CD14-positive monocyte (primary cell): ENCODE measurements around the gene TNIP1. TPM values are rescaled to one million over a fixed set of nuclear protein-coding genes. Genes with fewer than 3 reads are reported as not detected.

Experiments
- DNase-seq, 3 donors: peaks; one replicate each; pipeline ENCODE4 v3.0.0-alpha.2; 2011 to 2022
- H2AFZ ChIP-seq: 2 replicates; pipeline ENCODE4 v1.6.0; 2012; ENCODE audit warnings: mild to moderate bottlenecking, low read depth, low read length, inconsistent platforms; ENCODE audit not compliant: insufficient read depth, poor library complexity, severe bottlenecking
- H3K27ac ChIP-seq, 2 donors: 1 replicate in 1 of 2; 2 replicates in 1 of 2; pipeline ENCODE4 v1.5.1; 2012 to 2013; ENCODE audit warnings: low read length in 2 of 2, control low read depth in 1 of 2, inconsistent platforms in 1 of 2, low read depth in 1 of 2, mild to moderate bottlenecking in 1 of 2
- H3K27me3 ChIP-seq, 2 donors: one replicate each; pipeline versions ENCODE4 v1.6.0 to v1.6.1; 2011 to 2013; ENCODE audit warnings: low read length in 2 of 2; ENCODE audit not compliant: control insufficient read depth in 2 of 2, insufficient read depth in 2 of 2
- H3K36me3 ChIP-seq, 2 donors: replicated peaks in 1 of 2; 1 replicate in 1 of 2; 2 replicates in 1 of 2; pipeline versions ENCODE4 v1.5.1 to v1.6.1; 2012 to 2013; ENCODE audit warnings: low read length in 2 of 2, control low read depth in 1 of 2, inconsistent platforms in 1 of 2, mild to moderate bottlenecking in 1 of 2; ENCODE audit not compliant: insufficient read depth in 2 of 2, control insufficient read depth in 1 of 2
- H3K4me1 ChIP-seq, 2 donors: 1 replicate in 1 of 2; 2 replicates in 1 of 2; pipeline versions ENCODE4 v1.5.1 to v1.6.1; 2012 to 2013; ENCODE audit warnings: low read length in 2 of 2, control low read depth in 1 of 2, inconsistent platforms in 1 of 2, mild to moderate bottlenecking in 1 of 2, moderate library complexity in 1 of 2; ENCODE audit not compliant: insufficient read depth in 2 of 2, control insufficient read depth in 1 of 2
- H3K4me2 ChIP-seq: replicated peaks from 2 replicates; pipeline ENCODE3; 2012; ENCODE audit warnings: low read length, moderate library complexity, mild to moderate bottlenecking; ENCODE audit not compliant: poor library complexity, severe bottlenecking; ENCODE audit errors: extremely low read depth
- H3K4me3 ChIP-seq, 3 experiments: fragments of 200-600 bp in 1 of 3; sonication (generic) in 1 of 3; replicated peaks in 1 of 3; 1 replicate in 2 of 3; 2 replicates in 1 of 3; pipeline ENCODE4 v1.5.1; 2011 to 2013; ENCODE audit warnings: low read length in 3 of 3, mild to moderate bottlenecking in 3 of 3, control low read depth in 2 of 3, low read depth in 2 of 3, inconsistent platforms in 1 of 3, moderate library complexity in 1 of 3
- H3K79me2 ChIP-seq: 2 replicates; pipeline ENCODE4 v1.6.0; 2012; ENCODE audit warnings: mild to moderate bottlenecking, control low read depth, inconsistent platforms, low read length, moderate library complexity; ENCODE audit not compliant: insufficient read depth
- H3K9ac ChIP-seq: 2 replicates; pipeline ENCODE4 v1.6.0; 2017; ENCODE audit warnings: low read length, mild to moderate bottlenecking; ENCODE audit not compliant: insufficient read depth, poor library complexity, severe bottlenecking
- H3K9me3 ChIP-seq, 2 donors: replicated peaks in 1 of 2; 1 replicate in 1 of 2; 2 replicates in 1 of 2; pipeline versions ENCODE4 v1.5.1 to v1.6.1; 2012 to 2013; ENCODE audit warnings: low read length in 2 of 2, control low read depth in 1 of 2; ENCODE audit not compliant: control insufficient read depth in 1 of 2, insufficient read depth in 1 of 2
- H4K20me1 ChIP-seq: 2 replicates; pipeline ENCODE4 v1.6.0; 2012; ENCODE audit warnings: mild to moderate bottlenecking, low read length, control low read depth, moderate library complexity; ENCODE audit not compliant: insufficient read depth
- H3K27ac Mint-ChIP-seq, 7 donors: one replicate each; pipeline ENCODE4 v1.8.0; 2020; ENCODE audit warnings: mild to moderate bottlenecking in 7 of 7, mixed read lengths in 7 of 7, moderate library complexity in 6 of 7, inconsistent platforms in 2 of 7
- H3K27me3 Mint-ChIP-seq, 3 donors: one replicate each; pipeline ENCODE4 v1.8.0; 2021 to 2022; ENCODE audit warnings: low read depth in 3 of 3, mild to moderate bottlenecking in 3 of 3, mixed read lengths in 3 of 3, moderate library complexity in 3 of 3, inconsistent platforms in 1 of 3
- H3K36me3 Mint-ChIP-seq, 2 donors: one replicate each; pipeline ENCODE4 v1.8.0; 2020; ENCODE audit warnings: mixed read lengths in 2 of 2, inconsistent platforms in 1 of 2, mild to moderate bottlenecking in 1 of 2
- H3K4me1 Mint-ChIP-seq: one replicate; pipeline ENCODE4 v1.8.0; 2020; ENCODE audit warnings: mild to moderate bottlenecking, mixed read lengths
- H3K4me3 Mint-ChIP-seq, 2 donors: one replicate each; pipeline ENCODE4 v1.8.0; 2020; ENCODE audit warnings: mild to moderate bottlenecking in 2 of 2, mixed read lengths in 2 of 2, moderate library complexity in 1 of 2
- H3K9me3 Mint-ChIP-seq, 7 donors: one replicate each; pipeline ENCODE4 v1.8.0; 2020 to 2022; ENCODE audit warnings: mixed read lengths in 7 of 7, mild to moderate bottlenecking in 6 of 7, moderate library complexity in 6 of 7, inconsistent platforms in 2 of 7
- CTCF ChIP-seq: fragments of 200-600 bp; IDR thresholded peaks from one replicate; pipeline ENCODE4 v1.8.0; 2022; ENCODE audit warnings: antibody characterized with exemption, mild to moderate bottlenecking
- WGBS: methylation state at CpG from one replicate; pipeline ENCODE4 v1.1.5; 2013; ENCODE audit warnings: missing lambda C conversion rate; ENCODE audit not compliant: insufficient coverage; 5-methylcytosine and 5-hydroxymethylcytosine counted together
- intact Hi-C, 2 donors: fragments of 100-400 bp; cut with micrococcal nuclease; formaldehyde crosslinking; loops; one replicate each; pipeline versions ENCODE4 v1.15.0 to v1.15.1; 2023
- polyA plus RNA-seq, 3 donors: library from polyadenylated mRNA; depleted of rRNA in 1 of 3; unstranded in 2 of 3; stranded (reverse) in 1 of 3; fragments of 300-500 nt in 2 of 3; fragments of >200 nt in 1 of 3; fragmentation: Illumina TruSeq in 2 of 3; gene quantifications; 1 replicate in 2 of 3; 2 replicates in 1 of 3; pipeline ENCODE4 v1.2.3, GENCODE V29; 2012 to 2021

TNIP1 gene
- polyA plus RNA-seq, 3 donors: 30.8 to 108 (median 46.4) TPM

- Histone ChIP-seq H3K9ac (peak overlapping the region; percentile 70), H3K4me3 (peak overlapping the region in 1 of 3 experiments; percentile 23), H3K36me3 (no peaks in the 10 kb centered on the region), H2AFZ (no peak overlapping the region), H3K27me3 (no peaks in the 10 kb centered on the region), H3K4me1 (peaks cover 81 to 89% of the 10 kb centered on the region in 2 donors), H3K4me2 (peak overlapping the region; percentile 50), H3K9me3 (no peaks in the 10 kb centered on the region), H3K27ac (peak overlapping the region; percentile 57 to 96), H3K79me2 (peaks cover 3% of the 10 kb centered on the region), H4K20me1 (peaks cover 4% of the 10 kb centered on the region)
- intact Hi-C loops: loop anchor here (5.0 kb wide), 1 partner anchor 35 kb away; no protein-coding TSS in a partner anchor
- Mint-ChIP-seq H3K27me3 (peaks cover 0 to 1% (median 0%) of the 10 kb centered on the region in 3 donors), H3K9me3 (peaks cover 0 to 2% (median 0%) of the 10 kb centered on the region in 7 donors), H3K4me1 (peaks cover 85% of the 10 kb centered on the region), H3K36me3 (peaks cover 6% of the 10 kb centered on the region in 2 donors), H3K4me3 (peak overlapping the region in 1 of 2 donors; percentile 30), H3K27ac (peak overlapping the region; percentile 98 to 100 (median 100))
- WGBS: no CpG with 5 or more reads among the region's 2 CpGs
- peak; percentile 88 to 95 (median 95) for DNase-seq
- TF ChIP-seq CTCF: no peak
These were observed 11.9 kb upstream of the TNIP1 start for GRCh38 chr5:151092762-151093161.

- no peaks in the 10 kb centered on the region for H4K20me1 ChIP-seq
These were observed 8.9 kb upstream of the TNIP1 start for GRCh38 chr5:151089726-151090125.

More at GRCh38 chr5:151089726-151090125, 8.9 kb upstream of the TNIP1 start:
- Mint-ChIP-seq H3K9me3 (no peaks in the 10 kb centered on the region), H3K4me3 (no peak overlapping the region), H3K27ac (peak overlapping the region in 1 of 7 donors; percentile 75), H3K4me1 (peaks cover 85% of the 10 kb centered on the region), H3K27me3 (peaks cover 0 to 3% (median 0%) of the 10 kb centered on the region in 3 donors), H3K36me3 (peaks cover 0 to 6% of the 10 kb centered on the region in 2 donors)
- peaks cover 78 to 88% of the 10 kb centered on the region in 2 donors for H3K4me1 ChIP-seq
- H3K79me2 ChIP-seq: peaks cover under 1% of the 10 kb centered on the region
- no peak overlapping the region for H2AFZ ChIP-seq
- WGBS: no CpG with 5 or more reads among the region's 2 CpGs
- H3K4me3 ChIP-seq: no peak overlapping the region
- no peaks in the 10 kb centered on the region for H3K27me3 ChIP-seq
- H3K27ac ChIP-seq: no peak overlapping the region
- no peak for TF ChIP-seq CTCF
- H3K9me3 ChIP-seq: no peaks in the 10 kb centered on the region
- no peaks in the 10 kb centered on the region for H3K36me3 ChIP-seq
- intact Hi-C loops: loop anchor here (5.0 kb wide), 1 partner anchor 32 kb away; no protein-coding TSS in a partner anchor
- no peak for DNase-seq
- no peak overlapping the region for H3K4me2 ChIP-seq
- no peak overlapping the region for H3K9ac ChIP-seq
